GM19193 (cell line): Measurements from ENCODE around the gene SH2D2A.

Source experiments
- POLR2A ChIP-seq: IDR thresholded peaks from 4 replicates; pipeline ENCODE4 v1.6.1; 2011; ENCODE audit not compliant: insufficient read depth, insufficient read length; ENCODE audit errors: extremely low read depth

SH2D2A gene

GRCh38 chr1:156841295-156841855 is 24.7 kb upstream of the SH2D2A start:
- TF ChIP-seq POLR2A, result no peak

- TF ChIP-seq POLR2A, result no peak
Observed at GRCh38 chr1:156840898-156841279, 24.2 kb upstream of the SH2D2A start.

GRCh38 chr1:156840186-156840897 is 23.7 kb upstream of the SH2D2A start:
- no peak for TF ChIP-seq POLR2A

GRCh38 chr1:156839426-156840109 is 22.9 kb upstream of the SH2D2A start:
- TF ChIP-seq POLR2A, result no peak

GRCh38 chr1:156838972-156839371 is 22.3 kb upstream of the SH2D2A start:
- TF ChIP-seq POLR2A, result no peak

GRCh38 chr1:156836892-156837291 is 20.2 kb upstream of the SH2D2A start:
- no peak for TF ChIP-seq POLR2A

- no peak for TF ChIP-seq POLR2A
Observed at GRCh38 chr1:156836041-156836654, 19.5 kb upstream of the SH2D2A start.

GRCh38 chr1:156834322-156834721 is 17.7 kb upstream of the SH2D2A start:
- TF ChIP-seq POLR2A, result no peak

GRCh38 chr1:156833603-156834002 is 17.0 kb upstream of the SH2D2A start:
- no peak for TF ChIP-seq POLR2A

- TF ChIP-seq POLR2A, result no peak
Observed at GRCh38 chr1:156832434-156832833, 15.8 kb upstream of the SH2D2A start.

- TF ChIP-seq POLR2A, result no peak
Observed at GRCh38 chr1:156828400-156829124, 11.9 kb upstream of the SH2D2A start.

GRCh38 chr1:156826630-156827029 is 10.0 kb upstream of the SH2D2A start:
- no peak for TF ChIP-seq POLR2A

GRCh38 chr1:156823210-156823790 is 6.7 kb upstream of the SH2D2A start:
- no peak for TF ChIP-seq POLR2A

- TF ChIP-seq POLR2A, result no peak
Observed at GRCh38 chr1:156822680-156823079, 6.0 kb upstream of the SH2D2A start.

- no peak for TF ChIP-seq POLR2A
Observed at GRCh38 chr1:156821801-156822200, 5.2 kb upstream of the SH2D2A start.

- TF ChIP-seq POLR2A, result no peak
Observed at GRCh38 chr1:156815961-156816422, 656 bp downstream of the SH2D2A start.
